SK-N-SH (cell line): ENCODE measurements around the gene CACNA1G. TPM values are rescaled to one million over a fixed set of nuclear protein-coding genes. Genes with fewer than 3 reads are reported as not detected.
A peak's percentile ranks its signal among the peaks of the same experiment; 100 is the strongest.

Source experiments
- CTCF ChIA-PET: fragments of 300-600, 350-600 bp; formaldehyde crosslinking; extraction: SDS; loops from one replicate; lab custom pipeline; 2021; lab: Yijun Ruan, JAX
- POLR2A ChIA-PET: fragments of 350-600 bp; sonication (Branson Sonifier 250); formaldehyde crosslinking; extraction: SDS; loops from one replicate; lab custom pipeline; 2020; ENCODE audit warnings: antibody characterized with exemption, inconsistent platforms; lab: Yijun Ruan, JAX
- DNase-seq: peaks from one replicate; pipeline ENCODE4 v3.0.0; 2012
- H2AFZ ChIP-seq: fragments of 200-600 bp; sonication (generic); 2 replicates; pipeline ENCODE4 v1.8.1; 2016; ENCODE audit warnings: antibody characterized with exemption, mild to moderate bottlenecking, low read depth
- H3F3A ChIP-seq: fragments of 200-600 bp; sonication (generic); replicated peaks from 2 replicates; pipeline ENCODE3; 2016; ENCODE audit warnings: antibody characterized with exemption, mild to moderate bottlenecking; ENCODE audit not compliant: insufficient read depth
- H3K27ac ChIP-seq, 2 experiments: fragments of 200-500 bp in 1 of 2; fragments of 200-600 bp in 1 of 2; sonication (Bioruptor generic) in 1 of 2; sonication (generic), shearing (Covaris generic) in 1 of 2; 2 replicates each; pipeline versions ENCODE4 v1.5.1 to v1.6.1; 2014 to 2016; ENCODE audit warnings: low read depth in 2 of 2, inconsistent platforms in 1 of 2, low read length in 1 of 2, mild to moderate bottlenecking in 1 of 2, mixed read lengths in 1 of 2
- H3K27me3 ChIP-seq: fragments of 200-600 bp; sonication (generic), shearing (Covaris generic); 2 replicates; pipeline ENCODE4 v1.6.1; 2016; ENCODE audit warnings: mixed run types; ENCODE audit not compliant: insufficient read depth
- H3K36me3 ChIP-seq, 2 experiments: fragments of 200-500 bp in 1 of 2; fragments of 200-600 bp in 1 of 2; sonication (Bioruptor generic) in 1 of 2; sonication (generic) in 1 of 2; replicated peaks in 1 of 2; 2 replicates each; pipeline versions ENCODE3 to v1.5.1; 2014 to 2016; ENCODE audit warnings: low read length in 1 of 2, mild to moderate bottlenecking in 1 of 2; ENCODE audit not compliant: insufficient read depth in 2 of 2, control insufficient read depth in 1 of 2
- H3K4me1 ChIP-seq, 2 experiments: fragments of 200-500 bp in 1 of 2; fragments of 200-600 bp in 1 of 2; sonication (Bioruptor generic) in 1 of 2; sonication (generic), shearing (Covaris generic) in 1 of 2; 2 replicates each; pipeline versions ENCODE4 v1.5.1 to v1.6.1; 2014 to 2016; ENCODE audit warnings: low read depth in 1 of 2, low read length in 1 of 2, mixed run types in 1 of 2; ENCODE audit not compliant: insufficient read depth in 2 of 2, control insufficient read depth in 1 of 2
- H3K4me2 ChIP-seq: fragments of 200-600 bp; sonication (generic), shearing (Covaris generic); 2 replicates; pipeline ENCODE4 v1.6.1; 2017; ENCODE audit warnings: mixed run types
- H3K4me3 ChIP-seq, 2 experiments: fragments of 200-500 bp in 1 of 2; fragments of 200-600 bp in 1 of 2; sonication (Bioruptor generic) in 1 of 2; sonication (generic), shearing (Covaris generic) in 1 of 2; 2 replicates each; pipeline versions ENCODE4 v1.5.1 to v1.8.1; 2014 to 2016; ENCODE audit warnings: low read depth in 2 of 2, inconsistent platforms in 1 of 2, low read length in 1 of 2, mild to moderate bottlenecking in 1 of 2, mixed read lengths in 1 of 2, moderate library complexity in 1 of 2
- H3K79me2 ChIP-seq: fragments of 200-600 bp; sonication (generic); 2 replicates; pipeline ENCODE4 v1.8.1; 2017; ENCODE audit warnings: mild to moderate bottlenecking; ENCODE audit not compliant: insufficient read depth
- H3K9ac ChIP-seq: fragments of 200-600 bp; sonication (generic); 2 replicates; pipeline ENCODE4 v1.6.1; 2017; ENCODE audit warnings: mixed run types
- H3K9me2 ChIP-seq: fragments of 200-600 bp; sonication (generic); 2 replicates; pipeline ENCODE4 v1.6.1; 2017; ENCODE audit warnings: mixed run types
- H3K9me3 ChIP-seq: fragments of 200-600 bp; sonication (generic); 2 replicates; pipeline ENCODE4 v1.6.1; 2017; ENCODE audit warnings: mixed run types, mild to moderate bottlenecking, moderate library complexity
- H4K20me1 ChIP-seq: fragments of 200-600 bp; sonication (generic); 2 replicates; pipeline ENCODE4 v1.6.1; 2017; ENCODE audit warnings: mild to moderate bottlenecking, mixed run types; ENCODE audit not compliant: insufficient read depth
- CTCF ChIP-seq: fragments of 200-600 bp; sonication (generic); IDR thresholded peaks from 2 replicates; pipeline ENCODE4 v1.6.1; 2017; ENCODE audit warnings: antibody characterized with exemption, mild to moderate bottlenecking, moderate library complexity
- ELF1 ChIP-seq: IDR thresholded peaks from 2 replicates; pipeline ENCODE4 v1.4.0; 2012
- EZH2phosphoT487 ChIP-seq: fragments of 200-600 bp; sonication (generic); IDR thresholded peaks from 2 replicates; pipeline ENCODE4 v1.6.1; 2017; ENCODE audit warnings: low read depth, mixed run types, mild to moderate bottlenecking, antibody characterized with exemption, moderate library complexity, borderline replicate concordance
- FOXJ3 ChIP-seq: sonication (generic); formaldehyde crosslinking; IDR thresholded peaks from 2 replicates; pipeline ENCODE4 v1.5.1; 2020; ENCODE audit warnings: mild to moderate bottlenecking, missing genetic modification reagents
- FOXM1 ChIP-seq: IDR thresholded peaks from 2 replicates; pipeline ENCODE4 v1.4.0; 2012; ENCODE audit warnings: low read depth, mild to moderate bottlenecking
- GABPA ChIP-seq: IDR thresholded peaks from 2 replicates; pipeline ENCODE4 v1.4.0; 2012; ENCODE audit warnings: low read depth, mild to moderate bottlenecking
- GATA2 ChIP-seq: sonication (generic); formaldehyde crosslinking; IDR thresholded peaks from 2 replicates; pipeline ENCODE4 v1.5.0; 2020; ENCODE audit warnings: mild to moderate bottlenecking, missing genetic modification reagents
- JUND ChIP-seq: IDR thresholded peaks from 2 replicates; pipeline ENCODE4 v1.4.0; 2012
- POLR2AphosphoS5 ChIP-seq: IDR thresholded peaks from 2 replicates; pipeline ENCODE4 v1.6.1; 2012; ENCODE audit warnings: low read depth, low read length
- RAD21 ChIP-seq: IDR thresholded peaks from 2 replicates; pipeline ENCODE4 v1.6.1; 2012; ENCODE audit warnings: mild to moderate bottlenecking, low read length
- RCOR1 ChIP-seq: fragments of 150-350 bp; IDR thresholded peaks from 2 replicates; pipeline ENCODE4 v1.6.1; 2017; ENCODE audit warnings: antibody characterized with exemption, low read length
- REST ChIP-seq: IDR thresholded peaks from 2 replicates; pipeline ENCODE4 v1.6.1; 2012; ENCODE audit warnings: mild to moderate bottlenecking, low read depth, low read length, moderate library complexity
- RXRA ChIP-seq: IDR thresholded peaks from 2 replicates; pipeline ENCODE4 v1.4.0; 2012; ENCODE audit warnings: low read depth, mild to moderate bottlenecking, borderline replicate concordance
- SMC3 ChIP-seq: IDR thresholded peaks from 2 replicates; pipeline ENCODE4 v1.6.1; 2012; ENCODE audit warnings: low read depth, low read length, improper control_type of control experiment
- TAF1 ChIP-seq: IDR thresholded peaks from 2 replicates; pipeline ENCODE4 v1.6.1; 2012; ENCODE audit warnings: low read depth, mild to moderate bottlenecking, low read length, moderate library complexity, borderline replicate concordance
- TCF12 ChIP-seq: IDR thresholded peaks from 2 replicates; pipeline ENCODE4 v1.4.0; 2012
- WGBS: methylation state at CpG from one replicate; pipeline ENCODE4 v1.1.6; 2017; ENCODE audit warnings: low lambda C conversion rate; 5-methylcytosine and 5-hydroxymethylcytosine counted together
- polyA plus RNA-seq, 3 experiments: library from polyadenylated mRNA; depleted of rRNA; stranded (reverse); fragments of >200 nt; gene quantifications; 2 replicates each; pipeline ENCODE4 v1.2.3, GENCODE V29; 2012

CACNA1G gene
- polyA plus RNA-seq, 1 of the 3 experiments (the other 2 are of a cell fraction) = 0.21 TPM

- Histone ChIP-seq H3F3A (peaks cover 11% of the 10 kb centered on the region), H3K27me3 (no peaks in the 10 kb centered on the region), H3K79me2 (peaks cover 10% of the 10 kb centered on the region), H3K9me3 (no peaks in the 10 kb centered on the region), H3K4me1 (peaks cover 13 to 44% of the 10 kb centered on the region in 2 experiments)
- WGBS = 62% methylated on average over 7 of the region's 7 CpGs
- 0 out of 2 replicates have a peak, but pooled peaks have one; percentile 26 for TF ChIP-seq RCOR1
- TF ChIP-seq RAD21 = peak; percentile 78
- no peak for TF ChIP-seq EZH2phosphoT487
- no peak for TF ChIP-seq GABPA
- peak; percentile 98 for TF ChIP-seq SMC3
- TF ChIP-seq CTCF = peak; percentile 99
- TF ChIP-seq, all 33 proteins: peak for 4
- no peaks in the 10 kb centered on the region for H3K36me3 ChIP-seq
- H4K20me1 ChIP-seq = no peaks in the 10 kb centered on the region
- CTCF ChIA-PET = interaction anchor here (0.6 to 21.7 kb wide), 38 partner anchors 8 to 309 kb away, joined by 3 to 1212 read pairs (median 4); partner anchors contain the start of genes ABCC3, CACNA1G, CHAD and EPN3
- H3K9me2 ChIP-seq = no peaks in the 10 kb centered on the region
- no peak overlapping the region; a peak in 1 of 4 replicates for H3K4me3 ChIP-seq
- no peak overlapping the region for H3K4me2 ChIP-seq
- peak; percentile 89 for DNase-seq
- POLR2A ChIA-PET = no interaction called here
- no peak overlapping the region for H3K27ac ChIP-seq
- H3K9ac ChIP-seq = no peak overlapping the region
- H2AFZ ChIP-seq = no peak overlapping the region
Measured at GRCh38 chr17:50630524-50631194, 70.1 kb downstream of the CACNA1G start.

DNA sequence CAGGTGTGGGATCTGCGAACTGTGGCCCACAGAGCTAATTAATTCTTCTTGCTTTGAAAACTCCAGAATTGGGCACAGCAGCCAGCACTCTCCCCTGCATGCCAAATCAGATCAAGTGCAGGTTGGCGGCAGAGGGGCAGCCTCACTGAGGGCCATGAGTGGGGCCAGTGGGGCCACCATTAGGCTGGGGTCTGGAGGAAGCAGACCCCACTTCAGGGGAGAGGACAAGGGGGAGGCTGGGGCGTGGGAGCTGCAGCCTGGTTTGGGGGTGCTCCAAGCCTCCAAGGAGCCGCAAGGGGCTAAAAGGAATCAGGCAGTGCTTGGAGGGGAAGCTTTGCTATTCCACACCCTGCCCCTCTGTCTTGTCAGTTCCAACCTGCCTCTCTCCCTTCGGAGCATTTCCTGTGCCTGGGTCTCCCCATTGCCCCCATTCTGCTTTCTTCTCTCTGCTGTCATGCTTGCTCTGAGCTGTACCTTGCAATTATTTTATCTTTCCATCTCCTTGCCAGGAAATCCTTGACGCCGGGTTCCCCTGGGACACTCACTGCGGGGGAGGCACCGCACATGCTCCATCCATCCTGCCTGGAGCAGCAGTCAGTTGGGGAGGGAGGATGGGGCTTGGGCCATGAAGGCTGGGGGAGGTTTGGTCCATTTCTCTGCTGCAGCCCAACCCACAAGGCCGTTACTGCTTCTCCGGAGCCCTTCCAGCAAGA, 70.8 kb downstream of the CACNA1G start:
- POLR2A ChIA-PET = no interaction called here
- H3K79me2 ChIP-seq = peaks cover 17% of the 10 kb centered on the region
- peaks cover 11% of the 10 kb centered on the region for H3F3A ChIP-seq
- no peak overlapping the region for H3K4me3 ChIP-seq
- TF ChIP-seq FOXJ3 (CRISPR knock-in tag) (no peak), CTCF (no peak), TCF12 (0 out of 2 replicates have a peak, but pooled peaks have one; percentile 7), POLR2AphosphoS5 (no peak), RXRA (no peak; the same call in 1 of the 2 replicates), GATA2 (CRISPR knock-in tag) (0 out of 2 replicates have a peak, but pooled peaks have one; percentile 46), FOXM1 (no peak), TAF1 (no peak), ELF1 (no peak), REST (no peak), JUND (no peak)
- H3K4me1 ChIP-seq = peaks cover 19 to 37% of the 10 kb centered on the region in 2 experiments
- no peaks in the 10 kb centered on the region for H3K36me3 ChIP-seq
- DNase-seq = peak; percentile 44
- no peaks in the 10 kb centered on the region for H3K27me3 ChIP-seq
- no peaks in the 10 kb centered on the region for H3K9me2 ChIP-seq
- peak overlapping the region; percentile 27; the same call in 1 of the 2 replicates for H3K4me2 ChIP-seq
- H3K9me3 ChIP-seq = no peaks in the 10 kb centered on the region
- H3K27ac ChIP-seq = no peak overlapping the region
- H2AFZ ChIP-seq = no peak overlapping the region
- CTCF ChIA-PET = interaction anchor here (0.6 to 21.7 kb wide), 31 partner anchors 7 to 270 kb away, joined by 3 to 1212 read pairs (median 8); partner anchors contain the start of genes ABCC3, CACNA1G, CHAD and EPN3
- H4K20me1 ChIP-seq = no peaks in the 10 kb centered on the region
- 65% methylated on average over 11 of the region's 11 CpGs for WGBS
- H3K9ac ChIP-seq = no peak overlapping the region
